Activated T-cell treated with anti-CD3 and anti-CD28 coated beads, Interleukin-2, amount 50 U/mL, for 24 hours (primary cell): ENCODE data around the gene SPINK1.
"Not testable (repeated sequence)": the region's sequence is repeated elsewhere in the genome, so short reads cannot be mapped to it uniquely, and the experiment has no call there.

ENCODE experiments used
- DNase-seq: peaks from one replicate; pipeline ENCODE4 v3.0.0-alpha.2; 2020
- H3K27ac Mint-ChIP-seq: 2 replicates; pipeline ENCODE4 v1.8.0; 2020; ENCODE audit warnings: mild to moderate bottlenecking, mixed read lengths
- H3K27me3 Mint-ChIP-seq: 2 replicates; pipeline ENCODE4 v1.8.0; 2020; ENCODE audit warnings: mixed read lengths
- H3K36me3 Mint-ChIP-seq: 2 replicates; pipeline ENCODE4 v1.8.0; 2020; ENCODE audit warnings: low read depth, mixed read lengths
- H3K4me1 Mint-ChIP-seq: 2 replicates; pipeline ENCODE4 v1.8.0; 2020; ENCODE audit warnings: low read depth, mixed read lengths
- H3K4me3 Mint-ChIP-seq: 2 replicates; pipeline ENCODE4 v1.8.0; 2020; ENCODE audit warnings: mild to moderate bottlenecking, moderate library complexity, mixed read lengths
- H3K9me3 Mint-ChIP-seq: 2 replicates; pipeline ENCODE4 v1.8.0; 2020; ENCODE audit warnings: mixed read lengths

The SPINK1 gene, protein sequence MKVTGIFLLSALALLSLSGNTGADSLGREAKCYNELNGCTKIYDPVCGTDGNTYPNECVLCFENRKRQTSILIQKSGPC

DNA sequence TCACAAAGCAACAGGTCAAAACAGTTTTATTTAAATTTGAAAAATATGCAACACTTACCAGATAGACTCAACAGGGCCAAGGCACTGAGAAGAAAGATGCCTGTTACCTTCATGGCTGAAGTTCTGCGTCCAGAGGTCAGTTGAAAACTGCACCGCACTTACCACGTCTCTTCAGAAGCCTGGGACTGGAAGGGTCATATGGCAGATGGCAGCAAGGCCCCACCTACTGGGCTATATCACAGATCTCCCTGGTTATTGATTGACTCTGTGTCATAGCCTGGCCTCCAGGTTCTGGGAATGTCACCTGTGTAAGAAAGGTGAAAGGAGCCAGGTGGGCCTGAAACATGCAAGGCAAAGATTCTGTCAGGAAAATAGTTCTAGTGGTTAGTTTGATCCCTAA is at the start of gene SPINK1:
Gene SPINK1, minus strand, starts transcription at position 207 of the 400 bp plus-strand sequence. Its CDS starts 94 bp downstream, at position 113.
- Mint-ChIP-seq H3K4me3 (no peak within 1 kb of the TSS), H3K36me3 (no peaks in the 10 kb centered on the region), H3K27me3 (no peaks in the 10 kb centered on the region), H3K9me3 (no peaks in the 10 kb centered on the region), H3K4me1 (no peaks in the 10 kb centered on the region), H3K27ac (no peak within 1 kb of the TSS)
- DNase-seq: no peak

DNA sequence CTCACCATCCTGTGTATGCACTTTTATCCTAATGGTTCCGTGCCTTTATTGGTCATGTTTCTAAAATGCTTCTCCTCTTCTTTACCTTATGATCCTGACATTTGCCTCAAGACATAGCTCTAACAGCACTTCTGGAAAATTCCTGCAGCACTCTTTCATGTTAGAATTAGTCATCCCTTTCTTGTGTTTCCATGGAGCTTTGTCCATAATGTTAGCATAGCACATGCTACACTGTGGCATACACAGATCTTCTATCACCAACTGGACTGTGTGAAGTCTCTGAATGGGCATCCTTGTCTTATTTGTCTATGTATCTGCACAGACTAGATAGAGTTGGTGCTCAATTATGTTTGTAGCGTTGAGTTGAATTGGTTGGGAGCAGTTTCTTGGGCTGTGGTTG is 49.0 kb upstream of the SPINK1 start:
- Mint-ChIP-seq H3K4me3 (no peak overlapping the region), H3K27ac (no peak overlapping the region), H3K27me3 (peaks cover 8% of the 10 kb centered on the region)

DNA sequence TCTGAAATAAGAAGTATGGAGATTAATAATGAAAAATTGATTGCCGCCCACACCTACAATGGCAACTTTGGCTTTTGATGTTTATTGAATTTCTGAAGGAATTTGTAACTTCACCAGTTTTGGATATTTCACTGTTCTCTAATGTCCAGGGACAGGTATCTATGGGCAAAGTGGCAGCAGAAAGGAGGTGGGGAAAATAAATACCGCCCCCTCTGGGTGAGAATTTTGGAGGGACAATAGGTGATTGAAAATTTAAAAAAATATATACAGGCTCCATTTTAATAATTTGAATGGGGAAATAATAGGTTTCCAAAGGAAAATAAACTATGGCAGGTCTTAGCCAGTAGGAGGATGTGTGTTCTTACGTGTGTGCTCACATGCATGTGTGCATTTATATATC is 48.3 kb upstream of the SPINK1 start:
- Mint-ChIP-seq H3K4me1 (no peaks in the 10 kb centered on the region), H3K27ac (no peak overlapping the region)

More for the DNA sequence above, 49.0 kb upstream of the SPINK1 start:
- Mint-ChIP-seq H3K4me1 (no peaks in the 10 kb centered on the region), H3K9me3 (no peaks in the 10 kb centered on the region), H3K36me3 (no peaks in the 10 kb centered on the region)
- no peak for DNase-seq

DNA sequence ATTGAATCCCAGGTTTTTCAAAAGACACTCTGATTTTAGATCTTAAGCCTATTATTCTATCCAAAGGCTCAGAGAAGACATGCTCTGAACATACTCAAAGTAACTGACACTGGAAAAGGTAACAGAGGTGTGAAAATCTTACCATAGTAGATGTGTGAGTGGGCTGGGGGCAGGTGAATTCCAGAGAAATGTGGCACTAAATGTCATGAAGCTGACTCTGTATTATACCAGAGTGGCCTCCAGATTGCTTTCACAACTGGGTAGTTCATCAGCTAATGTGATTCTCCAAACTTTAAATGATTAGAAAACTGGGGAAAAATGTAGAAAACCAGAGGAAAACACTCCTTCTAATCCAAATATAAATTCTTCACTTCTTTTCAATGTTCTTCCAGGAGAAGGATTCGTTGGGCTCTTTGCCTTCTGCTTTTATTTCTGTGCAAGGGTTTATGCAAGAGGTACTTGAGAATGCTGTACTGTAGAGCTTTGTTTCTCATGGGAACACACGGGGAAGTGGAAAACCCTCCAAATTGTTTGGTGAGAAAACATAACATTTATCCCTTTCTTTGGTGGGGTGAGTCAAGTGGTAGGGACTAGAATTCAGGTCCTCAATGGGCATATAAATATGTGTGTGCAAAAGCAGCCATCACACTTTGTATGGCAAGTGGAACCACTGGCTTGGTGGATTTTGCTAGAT is 46.7 kb upstream of the SPINK1 start, which contains the start of gene SCGB3A2:
Gene SCGB3A2, plus strand, starts transcription at position 646 of the 694 bp plus-strand sequence. CDS start 93 bp downstream, outside the sequence.
- no peak for DNase-seq
- H3K9me3 Mint-ChIP-seq: no peaks in the 10 kb centered on the region
- no peak within 1 kb of the TSS for H3K4me3 Mint-ChIP-seq
- peaks cover 4% of the 10 kb centered on the region for H3K27me3 Mint-ChIP-seq
- no peaks in the 10 kb centered on the region for H3K36me3 Mint-ChIP-seq
- H3K4me1 Mint-ChIP-seq: no peaks in the 10 kb centered on the region
- no peak within 1 kb of the TSS for H3K27ac Mint-ChIP-seq

More for the DNA sequence above, 48.3 kb upstream of the SPINK1 start:
- H3K9me3 Mint-ChIP-seq: no peaks in the 10 kb centered on the region
- no peaks in the 10 kb centered on the region for H3K36me3 Mint-ChIP-seq
- H3K4me3 Mint-ChIP-seq: no peak overlapping the region
- no peak for DNase-seq
- H3K27me3 Mint-ChIP-seq: peaks cover 4% of the 10 kb centered on the region

DNA sequence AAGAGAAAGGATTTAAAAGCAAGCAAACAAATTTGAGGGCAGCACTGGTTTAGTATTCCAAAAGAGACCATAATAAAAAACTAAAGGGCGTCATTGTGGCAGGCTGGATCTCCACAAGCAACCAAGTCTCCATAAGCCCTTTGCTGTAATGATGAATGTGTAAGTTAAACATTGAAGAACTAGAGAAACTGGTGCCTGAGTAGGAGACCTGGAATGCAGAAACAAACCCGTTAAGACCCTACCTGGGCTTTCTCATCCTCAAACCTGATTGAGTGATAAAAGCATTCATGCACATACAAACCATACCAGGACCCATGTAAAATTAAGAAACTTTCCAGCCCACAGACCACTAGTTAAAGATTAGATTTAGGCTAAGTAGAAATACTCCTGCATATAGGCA is 45.2 kb upstream of the SPINK1 start:
- Mint-ChIP-seq H3K27me3 (peaks cover 4% of the 10 kb centered on the region), H3K27ac (no peak overlapping the region), H3K36me3 (no peaks in the 10 kb centered on the region), H3K4me3 (no peak overlapping the region), H3K9me3 (no peaks in the 10 kb centered on the region), H3K4me1 (no peaks in the 10 kb centered on the region)
- no peak for DNase-seq

DNA sequence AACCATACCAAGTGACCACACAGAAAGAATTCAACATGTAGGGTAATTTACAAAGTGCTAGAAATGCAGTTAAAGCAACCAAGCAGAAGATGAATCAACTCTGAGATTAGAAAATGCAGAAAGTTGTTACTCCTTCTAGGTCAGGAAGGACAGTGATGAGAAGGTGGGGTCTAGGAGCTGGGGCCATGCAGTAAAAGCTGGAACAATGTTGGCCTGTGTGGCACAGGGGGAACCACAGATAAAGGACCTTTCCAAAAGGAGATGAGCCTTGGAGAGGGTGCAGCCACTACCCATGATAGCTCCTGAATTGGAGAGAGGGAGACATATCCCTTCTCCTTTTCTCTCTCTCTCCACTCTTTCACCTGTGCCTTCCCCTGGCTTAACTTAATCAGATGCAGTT is 44.7 kb upstream of the SPINK1 start:
- H3K27me3 Mint-ChIP-seq: peaks cover 4% of the 10 kb centered on the region

DNA sequence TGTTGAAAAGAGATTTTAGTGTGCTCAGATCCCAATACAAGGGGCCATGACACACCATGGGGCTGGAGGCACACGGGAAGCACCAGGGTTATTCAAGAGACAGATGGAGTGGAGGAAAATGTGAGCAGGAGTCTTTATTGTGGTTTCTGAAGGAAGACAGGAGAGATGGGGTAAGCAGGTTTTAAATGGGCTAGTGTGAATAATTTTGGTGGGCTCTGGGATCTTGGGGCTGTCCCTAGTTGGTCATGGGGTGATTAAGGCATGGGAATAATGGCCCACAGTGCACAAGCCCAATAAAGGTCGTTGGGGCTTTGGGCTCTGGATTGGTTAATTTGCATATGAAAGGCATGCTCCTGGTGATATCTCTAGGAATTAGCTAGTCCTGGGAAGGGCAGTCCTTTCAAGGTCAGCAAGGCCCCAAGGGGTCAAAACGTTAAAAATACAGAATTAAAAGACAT is 43.5 kb upstream of the SPINK1 start:
- DNase-seq: no peak
- Mint-ChIP-seq H3K9me3 (no peaks in the 10 kb centered on the region), H3K27ac (no peak overlapping the region), H3K4me1 (no peaks in the 10 kb centered on the region), H3K27me3 (no peaks in the 10 kb centered on the region), H3K36me3 (no peaks in the 10 kb centered on the region), H3K4me3 (no peak overlapping the region)

More for the DNA sequence above, 44.7 kb upstream of the SPINK1 start:
- no peaks in the 10 kb centered on the region for H3K9me3 Mint-ChIP-seq
- no peak overlapping the region for H3K27ac Mint-ChIP-seq
- H3K36me3 Mint-ChIP-seq: no peaks in the 10 kb centered on the region
- DNase-seq: no peak
- H3K4me1 Mint-ChIP-seq: no peaks in the 10 kb centered on the region
- no peak overlapping the region for H3K4me3 Mint-ChIP-seq

DNA sequence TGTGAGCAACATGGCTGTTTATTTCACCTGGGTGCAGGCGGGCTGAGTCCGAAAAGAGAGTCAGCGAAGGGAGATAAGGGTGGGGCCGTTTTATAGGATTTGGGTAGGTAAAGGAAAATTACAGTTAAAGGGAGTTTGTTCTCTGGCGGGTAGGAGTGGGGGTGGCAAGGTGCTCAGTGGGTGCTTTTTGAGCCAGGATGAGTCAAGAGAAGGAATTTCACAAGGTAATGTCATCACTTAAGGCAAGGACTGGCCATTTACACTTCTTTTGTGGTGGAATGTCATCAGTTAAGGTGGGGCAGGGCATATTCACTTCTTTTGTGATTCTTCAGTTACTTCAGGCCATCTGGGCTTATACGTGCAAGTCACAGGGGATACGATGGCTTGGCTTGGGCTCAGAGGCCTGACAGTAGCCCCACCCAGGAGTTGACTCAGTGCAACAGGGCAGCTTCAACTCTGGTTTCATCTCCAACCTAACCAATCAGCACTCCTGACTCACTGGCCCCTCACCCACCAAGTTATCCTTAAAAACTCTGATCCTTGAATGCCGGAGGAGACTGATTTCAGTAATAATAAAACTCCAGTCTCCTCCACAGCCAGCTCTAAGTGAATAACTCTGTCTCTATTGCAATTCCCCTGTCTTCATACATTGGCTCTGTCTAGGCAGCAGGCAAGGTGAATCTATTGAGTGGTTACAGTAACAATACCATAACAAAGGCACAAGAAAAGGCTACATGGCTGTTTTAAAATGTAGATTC is 42.8 kb upstream of the SPINK1 start:
- H3K27me3 Mint-ChIP-seq, DNase-seq, H3K36me3 Mint-ChIP-seq, H3K27ac Mint-ChIP-seq, H3K4me3 Mint-ChIP-seq, H3K4me1 Mint-ChIP-seq, H3K9me3 Mint-ChIP-seq: not testable (repeated sequence)

DNA sequence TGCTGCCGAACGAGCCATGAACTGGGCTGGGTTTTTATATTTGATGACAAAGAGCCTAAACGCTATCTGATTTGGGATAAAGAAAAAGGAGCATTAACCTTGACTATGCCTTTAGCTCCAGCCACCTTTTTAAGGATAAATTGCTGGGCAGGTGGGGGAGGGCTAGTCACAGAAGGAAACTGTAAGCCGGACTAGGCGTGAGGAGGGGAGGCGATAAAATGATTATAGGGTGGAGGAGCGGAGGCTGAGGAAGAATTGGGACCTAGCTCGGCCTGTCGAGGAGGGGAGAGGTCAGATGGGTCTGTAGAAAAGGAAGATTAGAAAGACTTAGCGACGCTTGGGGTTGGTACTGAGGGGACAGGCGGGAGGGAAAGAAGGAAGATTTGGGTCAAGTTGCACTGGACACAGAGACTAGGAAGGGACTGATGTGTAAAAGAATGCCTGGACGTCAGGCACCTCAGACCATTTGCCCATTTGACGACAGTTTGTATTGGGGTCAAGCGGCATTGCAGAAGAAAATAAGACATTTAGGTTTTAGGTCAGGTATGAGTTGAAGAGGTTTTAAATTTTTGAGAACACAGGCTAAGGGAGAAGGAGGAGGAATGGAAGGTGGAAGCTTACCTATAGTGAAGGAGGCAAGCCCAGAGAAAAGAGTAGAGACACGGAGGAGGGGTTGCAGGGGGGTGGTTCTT is 41.4 kb upstream of the SPINK1 start:
- H3K4me3 Mint-ChIP-seq, H3K36me3 Mint-ChIP-seq, DNase-seq, H3K27me3 Mint-ChIP-seq, H3K4me1 Mint-ChIP-seq, H3K9me3 Mint-ChIP-seq, H3K27ac Mint-ChIP-seq: not testable (repeated sequence)

DNA sequence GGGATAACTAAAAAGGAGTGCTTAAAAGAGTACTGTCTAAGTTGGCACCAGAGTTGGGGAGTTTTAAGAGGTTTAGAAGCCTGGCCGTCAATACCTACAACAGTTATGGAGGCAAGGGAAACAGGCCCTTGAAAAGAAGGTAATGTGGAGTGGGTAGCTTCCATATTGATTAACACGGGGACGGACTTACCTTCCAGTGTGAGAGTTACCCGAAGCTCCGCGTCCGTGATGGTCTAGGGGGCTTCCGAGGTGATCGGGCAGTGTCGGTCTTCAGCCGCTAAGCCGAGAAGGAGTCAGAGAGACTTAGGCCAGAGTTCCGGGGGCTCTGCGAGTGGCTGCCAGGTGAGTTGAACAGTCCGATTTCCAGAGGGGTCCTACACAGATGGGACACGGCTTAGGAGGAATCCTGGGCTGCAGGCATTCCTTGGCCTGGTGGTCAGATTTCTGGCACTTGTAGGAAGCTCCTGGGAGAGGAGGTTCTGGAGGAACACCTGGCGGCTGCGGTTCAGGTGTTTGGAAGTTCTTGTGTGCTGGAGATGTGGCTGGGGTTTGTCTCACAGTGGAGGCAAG is 40.6 kb upstream of the SPINK1 start:
- H3K27me3 Mint-ChIP-seq, H3K27ac Mint-ChIP-seq, H3K36me3 Mint-ChIP-seq, H3K4me1 Mint-ChIP-seq, H3K4me3 Mint-ChIP-seq, H3K9me3 Mint-ChIP-seq, DNase-seq: not testable (repeated sequence)

DNA sequence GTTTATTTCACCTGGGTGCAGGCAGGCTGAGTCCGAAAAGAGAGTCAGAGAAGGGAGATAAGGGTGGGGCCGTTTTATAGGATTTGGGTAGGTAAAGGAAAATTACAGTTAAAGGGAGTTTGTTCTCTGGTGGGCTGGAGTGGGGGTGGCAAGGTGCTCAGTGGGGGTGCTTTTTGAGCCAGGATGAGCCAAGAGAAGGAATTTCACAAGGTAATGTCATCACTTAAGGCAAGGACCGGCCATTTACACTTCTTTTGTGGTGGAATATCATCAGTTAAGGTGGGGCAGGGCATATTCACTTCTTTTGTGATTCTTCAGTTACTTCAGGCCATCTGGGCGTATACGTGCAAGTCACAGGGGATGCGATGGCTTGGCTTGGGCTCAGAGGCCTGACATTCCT is 38.4 kb upstream of the SPINK1 start:
- H3K27me3 Mint-ChIP-seq, H3K4me3 Mint-ChIP-seq, H3K9me3 Mint-ChIP-seq, H3K27ac Mint-ChIP-seq, H3K36me3 Mint-ChIP-seq, H3K4me1 Mint-ChIP-seq, DNase-seq: not testable (repeated sequence)

DNA sequence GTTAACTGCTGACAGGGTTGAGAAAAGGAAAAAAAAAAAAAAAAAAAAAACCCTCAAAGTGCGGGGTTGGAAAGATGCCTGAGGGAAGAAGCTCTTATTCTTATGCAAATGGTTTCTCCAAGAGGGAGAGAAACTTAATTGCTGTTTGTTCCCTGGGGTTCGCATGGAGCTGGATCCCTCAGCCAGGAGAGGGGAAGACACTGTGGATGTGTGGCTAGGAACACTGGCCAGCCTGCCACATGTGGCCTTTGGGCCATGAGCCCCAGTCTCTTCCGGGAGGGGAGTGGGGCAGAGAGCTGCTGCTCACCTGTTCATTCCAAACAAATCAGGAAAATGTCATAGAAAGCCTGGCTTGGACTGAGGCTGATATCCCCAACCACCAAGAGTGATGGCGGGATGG is 37.6 kb upstream of the SPINK1 start:
- no peaks in the 10 kb centered on the region for H3K4me1 Mint-ChIP-seq
- peaks cover 3% of the 10 kb centered on the region for H3K27me3 Mint-ChIP-seq
- no peak overlapping the region for H3K27ac Mint-ChIP-seq
- DNase-seq: no peak
- H3K4me3 Mint-ChIP-seq: no peak overlapping the region
- H3K9me3 Mint-ChIP-seq: no peaks in the 10 kb centered on the region
- no peaks in the 10 kb centered on the region for H3K36me3 Mint-ChIP-seq

DNA sequence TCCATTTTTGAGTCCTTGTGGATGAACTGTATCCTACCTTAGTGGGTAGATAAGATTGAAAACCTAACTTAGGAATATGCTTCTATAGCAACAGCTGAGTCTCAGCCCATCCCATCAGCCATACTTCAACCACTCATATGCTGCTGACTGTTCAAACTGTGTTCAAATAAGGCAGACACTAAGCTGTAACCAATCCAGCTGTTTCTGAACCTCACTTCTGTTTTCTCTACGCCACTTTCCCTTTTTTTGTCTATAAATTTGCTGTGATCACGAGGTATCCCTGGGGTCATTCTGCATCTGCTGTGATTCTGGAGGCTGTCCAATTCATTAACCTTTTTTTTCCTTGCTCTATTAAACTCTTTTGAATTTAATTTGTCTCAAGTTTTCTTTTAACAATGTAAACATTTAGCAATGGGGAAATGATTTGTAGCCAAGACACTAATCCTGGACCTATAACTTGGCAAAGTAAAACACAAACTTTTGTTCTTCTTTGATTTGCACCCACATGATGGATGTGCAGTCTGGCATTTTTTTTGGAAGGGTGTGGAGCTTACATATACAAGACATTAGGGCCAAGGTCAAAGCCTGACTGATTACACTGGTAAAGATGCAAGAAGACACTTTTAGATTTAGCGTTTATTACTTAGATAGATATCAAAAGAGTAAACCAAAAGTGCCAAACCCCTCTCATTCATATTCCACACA is 32.1 kb upstream of the SPINK1 start:
- H3K36me3 Mint-ChIP-seq: no peaks in the 10 kb centered on the region
- H3K4me1 Mint-ChIP-seq: no peaks in the 10 kb centered on the region
- H3K9me3 Mint-ChIP-seq: no peaks in the 10 kb centered on the region
- no peak for DNase-seq
- H3K27ac Mint-ChIP-seq: no peak overlapping the region
- H3K27me3 Mint-ChIP-seq: peaks cover 5% of the 10 kb centered on the region
- no peak overlapping the region for H3K4me3 Mint-ChIP-seq

DNA sequence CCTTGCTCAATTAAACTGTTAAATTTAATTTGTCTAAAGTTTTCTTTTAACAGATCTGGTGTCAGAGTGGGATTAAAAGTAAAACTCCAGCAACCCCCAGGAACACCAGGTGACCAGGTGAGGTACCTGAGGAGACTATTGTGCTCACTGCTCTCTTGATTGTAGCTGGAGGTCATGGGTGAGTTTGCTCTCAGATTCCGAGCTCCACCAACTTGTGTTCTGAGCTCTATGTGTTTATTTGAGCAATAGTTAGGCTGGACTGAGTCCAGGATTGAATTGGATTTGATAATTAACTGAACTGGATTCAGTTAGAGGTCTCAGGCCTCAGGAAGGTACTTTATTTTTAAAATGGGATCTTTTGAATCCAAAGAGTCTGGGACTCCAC is 29.2 kb upstream of the SPINK1 start:
- Mint-ChIP-seq H3K27ac (no peak overlapping the region), H3K36me3 (no peaks in the 10 kb centered on the region), H3K4me3 (no peak overlapping the region), H3K27me3 (peaks cover 8% of the 10 kb centered on the region), H3K4me1 (peaks cover 3% of the 10 kb centered on the region), H3K9me3 (no peaks in the 10 kb centered on the region)
- no peak for DNase-seq
